ENCODE measurements around the gene GFER. TPM values are rescaled to one million over a fixed set of nuclear protein-coding genes. Genes with fewer than 3 reads are reported as not detected.
A peak's percentile ranks its signal among the peaks of the same experiment; 100 is the strongest.

Gene GFER
- polyA plus RNA-seq, 1 donor (not counting 4 experiments of a cell fraction or from before 2014, with no cell fraction given): 12.0 TPM

- H3K4me1 ChIP-seq (ENCODE audit: control insufficient read depth, extremely low read depth, insufficient read depth, low read length): peaks cover 36% of the 10 kb centered on the region
Observed at GRCh38 chr16:2008009-2008526, 24.1 kb downstream of the GFER start.

GRCh38 chr16:2008631-2009163, 24.7 kb downstream of the GFER start:
- no peaks in the 10 kb centered on the region for H3K9me3 ChIP-seq (ENCODE audit: control insufficient read depth, low read depth, low read length)
- H3K9ac ChIP-seq (ENCODE audit: control insufficient read depth, extremely low read depth, insufficient read depth, low read length): peak overlapping the region; percentile 85
- peaks cover 6 to 38% of the 10 kb centered on the region in 2 experiments for H3K36me3 ChIP-seq (ENCODE audit: control insufficient read depth in 2 of 2, extremely low read depth in 1 of 2, insufficient read depth in 2 of 2, low read length in 2 of 2)
- peak overlapping the region; percentile 71 to 98 (median 92) for H3K4me3 ChIP-seq (ENCODE audit: control insufficient read depth in 2 of 3, extremely low read depth in 1 of 3, insufficient read depth in 2 of 3, low read depth in 1 of 3, low read length in 3 of 3)
- FAIRE-seq (no peak), DNase-seq (ENCODE audit: low read depth, low spot score) (no peak)
- H3K4me1 ChIP-seq (ENCODE audit: control insufficient read depth, extremely low read depth, insufficient read depth, low read length): peaks cover 36% of the 10 kb centered on the region
- H3K4me2 ChIP-seq (ENCODE audit: control insufficient read depth, extremely low read depth, insufficient read depth, low read depth, low read length): peak overlapping the region; percentile 89
- no peaks in the 10 kb centered on the region for H3K27me3 ChIP-seq (ENCODE audit: control insufficient read depth, extremely low read depth, insufficient read depth, low read length)
- H4K20me1 ChIP-seq (ENCODE audit: control insufficient read depth, extremely low read depth, insufficient read depth, low read length): peaks cover 41% of the 10 kb centered on the region
- peaks cover 2% of the 10 kb centered on the region for H3K9me1 ChIP-seq (ENCODE audit: control insufficient read depth, extremely low read depth, insufficient read depth, low read length)
- dilution Hi-C loops (cut with MboI; ENCODE audit: extremely low pct_ligation_motif_present, low sequenced_read_pairs): no loop called here
- H3K79me2 ChIP-seq (ENCODE audit: control insufficient read depth, insufficient read depth, low read length): peaks cover 65% of the 10 kb centered on the region
- TF ChIP-seq EZH2 (IDR thresholded peaks at IDR 0.05; ENCODE audit: low read length) (no peak), CTCF (optimal IDR thresholded peaks at IDR 0.05 in 1 of 3, IDR thresholded peaks at IDR 0.05 in 1 of 3, conservative IDR thresholded peaks at IDR 0.05 in 1 of 3; ENCODE audit: extremely low read depth in 1 of 3, insufficient read depth in 2 of 3, low read length in 3 of 3) (no peak)
- H2AFZ ChIP-seq (ENCODE audit: control insufficient read depth, low read length): no peak overlapping the region
- H3K27ac ChIP-seq (ENCODE audit: control insufficient read depth, insufficient read depth, low read length): peak overlapping the region; percentile 81

More at GRCh38 chr16:2008009-2008526, 24.1 kb downstream of the GFER start:
- Histone ChIP-seq H3K4me3 (ENCODE audit: control insufficient read depth in 2 of 3, extremely low read depth in 1 of 3, insufficient read depth in 2 of 3, low read depth in 1 of 3, low read length in 3 of 3) (peak overlapping the region; percentile 71 to 98 (median 92)), H4K20me1 (ENCODE audit: control insufficient read depth, extremely low read depth, insufficient read depth, low read length) (peaks cover 46% of the 10 kb centered on the region), H3K79me2 (ENCODE audit: control insufficient read depth, insufficient read depth, low read length) (peaks cover 71% of the 10 kb centered on the region), H3K9me3 (ENCODE audit: control insufficient read depth, low read depth, low read length) (no peaks in the 10 kb centered on the region), H3K9ac (ENCODE audit: control insufficient read depth, extremely low read depth, insufficient read depth, low read length) (peak overlapping the region; percentile 85), H3K36me3 (ENCODE audit: control insufficient read depth in 2 of 2, extremely low read depth in 1 of 2, insufficient read depth in 2 of 2, low read length in 2 of 2) (peaks cover 6 to 44% of the 10 kb centered on the region in 2 experiments), H3K4me2 (ENCODE audit: control insufficient read depth, extremely low read depth, insufficient read depth, low read depth, low read length) (peak overlapping the region; percentile 89), H3K27ac (ENCODE audit: control insufficient read depth, insufficient read depth, low read length) (peak overlapping the region; percentile 81), H3K27me3 (ENCODE audit: control insufficient read depth, extremely low read depth, insufficient read depth, low read length) (no peaks in the 10 kb centered on the region), H2AFZ (ENCODE audit: control insufficient read depth, low read length) (no peak overlapping the region), H3K9me1 (ENCODE audit: control insufficient read depth, extremely low read depth, insufficient read depth, low read length) (peaks cover 2% of the 10 kb centered on the region)
- FAIRE-seq (peak; percentile 97), DNase-seq (ENCODE audit: low read depth, low spot score) (peak; percentile 98)
- TF ChIP-seq EZH2 (IDR thresholded peaks at IDR 0.05; ENCODE audit: low read length): no peak
- TF ChIP-seq CTCF (optimal IDR thresholded peaks at IDR 0.05 in 1 of 3, IDR thresholded peaks at IDR 0.05 in 1 of 3, conservative IDR thresholded peaks at IDR 0.05 in 1 of 3; ENCODE audit: extremely low read depth in 1 of 3, insufficient read depth in 2 of 3, low read length in 3 of 3): no peak
- dilution Hi-C loops (cut with MboI; ENCODE audit: extremely low pct_ligation_motif_present, low sequenced_read_pairs): no loop called here

Measured in keratinocyte (primary cell).